HUES64 (cell line): ENCODE results near the gene LHFPL5.

ENCODE experiments used
- H3K27ac ChIP-seq: 2 replicates; pipeline ENCODE4 v1.7.0; 2013; ENCODE audit warnings: low read depth, low read length, inconsistent platforms
- H3K27me3 ChIP-seq: 2 replicates; pipeline ENCODE4 v1.6.1; 2013; ENCODE audit warnings: mild to moderate bottlenecking, low read length; ENCODE audit not compliant: insufficient read depth
- H3K36me3 ChIP-seq: 2 replicates; pipeline ENCODE4 v1.6.1; 2013; ENCODE audit warnings: mild to moderate bottlenecking, low read length; ENCODE audit not compliant: insufficient read depth
- H3K4me1 ChIP-seq: 2 replicates; pipeline ENCODE4 v1.6.1; 2013; ENCODE audit warnings: mild to moderate bottlenecking, low read length, moderate library complexity; ENCODE audit not compliant: insufficient read depth
- H3K4me3 ChIP-seq: 2 replicates; pipeline ENCODE4 v1.5.1; 2013; ENCODE audit warnings: mild to moderate bottlenecking, low read length, moderate library complexity
- H3K9ac ChIP-seq: 2 replicates; pipeline ENCODE4 v1.6.1; 2013; ENCODE audit warnings: mild to moderate bottlenecking, low read depth, low read length
- H3K9me3 ChIP-seq: 2 replicates; pipeline ENCODE4 v1.6.1; 2013; ENCODE audit warnings: low read depth, low read length; ENCODE audit not compliant: insufficient read depth
- WGBS: fragments of 150-250, 120-280 bp; methylation state at CpG from one replicate; pipeline ENCODE4 v1.1.7; 2013; ENCODE audit warnings: missing lambda C conversion rate; 5-methylcytosine and 5-hydroxymethylcytosine counted together

The LHFPL5 gene

GRCh38 chr6:35859367-35859766 is 54.2 kb downstream of the LHFPL5 start:
- Histone ChIP-seq H3K27me3 (no peaks in the 10 kb centered on the region), H3K4me1 (peaks cover 14% of the 10 kb centered on the region), H3K27ac (no peak overlapping the region), H3K9ac (no peak overlapping the region), H3K9me3 (no peaks in the 10 kb centered on the region), H3K4me3 (no peak overlapping the region), H3K36me3 (peaks cover 99% of the 10 kb centered on the region)
- 94% methylated on average over 3 of the region's 4 CpGs for WGBS
